AML-193 (cell line): ENCODE measurements around the gene TAF4.
A peak's percentile ranks its signal among the peaks of the same experiment; 100 is the strongest.

Experiments used
- DNase-seq, 2 experiments: peaks; one replicate each; lab custom pipeline; 2025; lab: John Stamatoyannopoulos, UW

TAF4 gene

GRCh38 chr20:62044631-62045030 is 21.1 kb downstream of the TAF4 start:
- no peak for DNase-seq

GRCh38 chr20:62043131-62043914 is 22.4 kb downstream of the TAF4 start:
- no peak for DNase-seq

- no peak for DNase-seq
These were observed 23.5 kb downstream of the TAF4 start for GRCh38 chr20:62042025-62042820.

GRCh38 chr20:62040933-62041332 is 24.7 kb downstream of the TAF4 start:
- DNase-seq = no peak

GRCh38 chr20:62040381-62040922 is 25.2 kb downstream of the TAF4 start:
- no peak for DNase-seq

GRCh38 chr20:62039738-62040137 is 25.9 kb downstream of the TAF4 start:
- no peak for DNase-seq

- no peak for DNase-seq
These were observed 32.9 kb downstream of the TAF4 start for GRCh38 chr20:62032609-62033368.

- DNase-seq = no peak
These were observed 34.1 kb downstream of the TAF4 start for GRCh38 chr20:62031462-62032092.

- DNase-seq = no peak
These were observed 34.7 kb downstream of the TAF4 start for GRCh38 chr20:62030834-62031434.

- DNase-seq = no peak
These were observed 35.3 kb downstream of the TAF4 start for GRCh38 chr20:62030357-62030756.

GRCh38 chr20:62029949-62030348 is 35.7 kb downstream of the TAF4 start:
- no peak for DNase-seq

GRCh38 chr20:62029296-62029695 is 36.4 kb downstream of the TAF4 start:
- no peak for DNase-seq

- DNase-seq = no peak
These were observed 37.3 kb downstream of the TAF4 start for GRCh38 chr20:62028384-62028783.

GRCh38 chr20:62027698-62028321 is 37.9 kb downstream of the TAF4 start:
- DNase-seq = no peak

GRCh38 chr20:62027116-62027515 is 38.6 kb downstream of the TAF4 start:
- no peak for DNase-seq

GRCh38 chr20:62026564-62026856 is 39.2 kb downstream of the TAF4 start:
- no peak for DNase-seq

- peak; percentile 44 to 45 for DNase-seq
These were observed 39.7 kb downstream of the TAF4 start for GRCh38 chr20:62025832-62026563.

GRCh38 chr20:62025394-62025793 is 40.3 kb downstream of the TAF4 start:
- DNase-seq = no peak

- no peak for DNase-seq
These were observed 41.7 kb downstream of the TAF4 start for GRCh38 chr20:62023935-62024334.

- DNase-seq = no peak
These were observed 43.0 kb downstream of the TAF4 start for GRCh38 chr20:62022575-62023139.
